ENCODE measurements around the gene AIPL1.

Gene AIPL1

GRCh38 chr17:6413065-6413464 lies 21.9 kb downstream of the AIPL1 start:
- peak; percentile 19 for DNase-seq (ENCODE audit: low read depth)

- no peak for DNase-seq (ENCODE audit: low read depth)
Measured at GRCh38 chr17:6408735-6409134, 26.2 kb downstream of the AIPL1 start.

- no peak for DNase-seq (ENCODE audit: low read depth)
Measured at GRCh38 chr17:6408276-6408675, 26.6 kb downstream of the AIPL1 start.

- DNase-seq (ENCODE audit: low read depth): no peak
Measured at GRCh38 chr17:6402258-6402657, 32.7 kb downstream of the AIPL1 start.

- DNase-seq (ENCODE audit: low read depth): no peak
Measured at GRCh38 chr17:6398955-6399354, 36.0 kb downstream of the AIPL1 start.

- no peak for DNase-seq (ENCODE audit: low read depth)
Measured at GRCh38 chr17:6394055-6394606, 40.8 kb downstream of the AIPL1 start.

- no peak for DNase-seq (ENCODE audit: low read depth)
Measured at GRCh38 chr17:6393351-6393952, 41.5 kb downstream of the AIPL1 start.

- DNase-seq (ENCODE audit: low read depth): no peak
Measured at GRCh38 chr17:6392609-6393350, 42.1 kb downstream of the AIPL1 start.

- DNase-seq (ENCODE audit: low read depth): no peak
Measured at GRCh38 chr17:6388416-6388815, 46.5 kb downstream of the AIPL1 start.

GRCh38 chr17:6387858-6388257 lies 47.1 kb downstream of the AIPL1 start:
- no peak for DNase-seq (ENCODE audit: low read depth)

GRCh38 chr17:6387442-6387841 lies 47.5 kb downstream of the AIPL1 start:
- DNase-seq (ENCODE audit: low read depth): no peak

- no peak for DNase-seq (ENCODE audit: low read depth)
Measured at GRCh38 chr17:6386041-6386630, 48.8 kb downstream of the AIPL1 start.

- no peak for DNase-seq (ENCODE audit: low read depth)
Measured at GRCh38 chr17:6384481-6384880, 50.4 kb downstream of the AIPL1 start.

- no peak for DNase-seq (ENCODE audit: low read depth)
Measured at GRCh38 chr17:6381526-6382465, 53.1 kb downstream of the AIPL1 start.

GRCh38 chr17:6380915-6381438 lies 53.9 kb downstream of the AIPL1 start:
- DNase-seq (ENCODE audit: low read depth): peak; percentile 56

GRCh38 chr17:6377906-6378305 lies 57.0 kb downstream of the AIPL1 start:
- DNase-seq (ENCODE audit: low read depth): no peak

- no peak for DNase-seq (ENCODE audit: low read depth)
Measured at GRCh38 chr17:6376931-6377361, 58.0 kb downstream of the AIPL1 start.

- DNase-seq (ENCODE audit: low read depth): no peak
Measured at GRCh38 chr17:6374761-6375312, 60.1 kb downstream of the AIPL1 start.

- DNase-seq (ENCODE audit: low read depth): peak; percentile 28
Measured at GRCh38 chr17:6374271-6374691, 60.6 kb downstream of the AIPL1 start.
